ENCODE measurements around the gene YIPF1. TPM values are rescaled to one million over a fixed set of nuclear protein-coding genes. Genes with fewer than 3 reads are reported as not detected.

YIPF1 gene
- total RNA-seq = 10 to 100 TPM; 17.8 to 31.2 (median 24.4) TPM

DNA sequence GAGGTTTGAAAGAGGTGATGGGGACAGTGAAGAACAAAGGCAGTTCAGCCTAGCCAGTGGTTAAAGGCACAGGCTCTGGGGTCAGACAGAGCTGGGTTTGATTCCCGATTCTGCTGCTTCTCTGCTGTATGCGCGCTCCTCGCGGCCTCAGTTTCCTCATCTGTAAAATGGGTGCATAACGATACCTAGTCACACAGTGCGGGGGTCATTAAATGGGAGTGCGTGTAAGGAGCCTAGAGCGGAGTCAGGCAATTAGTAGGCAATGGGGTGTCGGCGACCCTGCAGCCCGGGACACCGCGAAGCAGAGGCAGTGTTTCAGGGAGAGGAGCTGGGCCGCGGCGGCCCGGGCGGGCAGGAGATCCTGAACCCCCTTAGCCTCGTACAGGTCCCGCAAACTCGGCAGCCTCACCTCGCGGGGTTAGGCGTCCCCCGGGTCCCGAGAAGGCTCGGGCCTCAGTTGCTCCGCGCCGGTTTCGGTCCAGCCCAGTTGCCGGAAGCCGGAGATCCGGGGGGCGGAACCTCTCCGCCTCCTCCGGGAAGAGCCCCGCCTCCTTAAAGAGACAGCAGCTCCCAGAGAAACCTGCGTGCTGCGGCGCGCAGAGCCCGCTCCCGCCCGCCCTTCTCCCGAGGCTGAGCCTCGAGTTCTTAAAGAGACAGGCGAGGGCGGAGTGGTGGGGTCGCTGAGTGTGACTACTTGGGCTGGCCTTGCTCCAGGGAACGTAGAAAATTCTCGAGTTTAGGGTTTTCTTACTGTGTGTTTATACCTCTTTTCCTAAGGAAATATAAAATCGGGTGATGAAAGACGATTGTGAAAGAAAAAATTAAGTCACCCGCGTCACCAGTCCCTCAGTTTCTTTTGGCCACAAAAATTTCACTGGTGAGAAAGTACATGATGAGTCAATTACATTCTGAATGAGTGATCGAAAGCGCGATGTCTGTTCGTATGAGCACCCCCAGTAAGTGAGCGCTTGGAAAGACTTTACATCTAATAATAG, at the start of gene YIPF1:
Gene YIPF1 (minus strand): TSS at position 494 of the 995 bp plus-strand sequence. CDS start 860 bp downstream, outside the sequence.
- H3K4me3 ChIP-seq = peak within 1 kb of the TSS; percentile 76 to 89 (median 85)
- no peaks in the 10 kb centered on the region for H3K9me3 ChIP-seq
- H3K4me1 ChIP-seq = peaks cover 0 to 29% (median 6%) of the 10 kb centered on the region in 4 donors
- H3K27ac ChIP-seq = peak within 1 kb of the TSS; percentile 53 to 85 (median 73)
- H3K36me3 ChIP-seq = peaks cover 0 to 31% (median 0%) of the 10 kb centered on the region in 3 donors
- 3% methylated on average over 47 to 62 of the region's 62 CpGs for WGBS, 2 donors
- H3K27me3 ChIP-seq = no peaks in the 10 kb centered on the region
- peak; percentile 79 to 81 for DNase-seq (ENCODE audit: low spot score in 2 of 2)
- TF ChIP-seq, protein P1, sequence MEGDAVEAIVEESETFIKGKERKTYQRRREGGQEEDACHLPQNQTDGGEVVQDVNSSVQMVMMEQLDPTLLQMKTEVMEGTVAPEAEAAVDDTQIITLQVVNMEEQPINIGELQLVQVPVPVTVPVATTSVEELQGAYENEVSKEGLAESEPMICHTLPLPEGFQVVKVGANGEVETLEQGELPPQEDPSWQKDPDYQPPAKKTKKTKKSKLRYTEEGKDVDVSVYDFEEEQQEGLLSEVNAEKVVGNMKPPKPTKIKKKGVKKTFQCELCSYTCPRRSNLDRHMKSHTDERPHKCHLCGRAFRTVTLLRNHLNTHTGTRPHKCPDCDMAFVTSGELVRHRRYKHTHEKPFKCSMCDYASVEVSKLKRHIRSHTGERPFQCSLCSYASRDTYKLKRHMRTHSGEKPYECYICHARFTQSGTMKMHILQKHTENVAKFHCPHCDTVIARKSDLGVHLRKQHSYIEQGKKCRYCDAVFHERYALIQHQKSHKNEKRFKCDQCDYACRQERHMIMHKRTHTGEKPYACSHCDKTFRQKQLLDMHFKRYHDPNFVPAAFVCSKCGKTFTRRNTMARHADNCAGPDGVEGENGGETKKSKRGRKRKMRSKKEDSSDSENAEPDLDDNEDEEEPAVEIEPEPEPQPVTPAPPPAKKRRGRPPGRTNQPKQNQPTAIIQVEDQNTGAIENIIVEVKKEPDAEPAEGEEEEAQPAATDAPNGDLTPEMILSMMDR (IDR thresholded peaks at IDR 0.05) = no peak
- TF ChIP-seq POLR2A (IDR thresholded peaks at IDR 0.05) (peak in 1 of 2 donors; percentile 30), EP300 (IDR thresholded peaks at IDR 0.05) (peak; percentile 67 to 76)

GRCh38 chr1:53938136-53938830, 48.7 kb upstream of the YIPF1 start:
- no peak overlapping the region for H3K27ac ChIP-seq
- TF ChIP-seq EP300 (IDR thresholded peaks at IDR 0.05) (no peak), POLR2A (IDR thresholded peaks at IDR 0.05) (no peak)
- TF ChIP-seq, protein P1 (IDR thresholded peaks at IDR 0.05) = no peak
- 87 to 93% methylated on average over 4 of the region's 4 CpGs for WGBS, 2 donors

GRCh38 chr1:53936430-53936829, 46.8 kb upstream of the YIPF1 start:
- Histone ChIP-seq H3K4me1 (peaks cover 0 to 13% (median 0%) of the 10 kb centered on the region in 4 donors), H3K27me3 (no peaks in the 10 kb centered on the region), H3K36me3 (peaks cover 0 to 25% (median 0%) of the 10 kb centered on the region in 3 donors), H3K27ac (no peak overlapping the region), H3K9me3 (peaks cover 0 to 13% (median 0%) of the 10 kb centered on the region in 4 donors), H3K4me3 (no peak overlapping the region)
- 94 to 95% methylated on average over 1 of the region's 1 CpG for WGBS, 2 donors
- DNase-seq (ENCODE audit: low spot score in 2 of 2) = no peak
- TF ChIP-seq POLR2A (IDR thresholded peaks at IDR 0.05) (no peak), EP300 (IDR thresholded peaks at IDR 0.05) (no peak)
- TF ChIP-seq, protein P1 (IDR thresholded peaks at IDR 0.05) = no peak

More at GRCh38 chr1:53938136-53938830, 48.7 kb upstream of the YIPF1 start:
- Histone ChIP-seq H3K9me3 (peaks cover 0 to 9% (median 0%) of the 10 kb centered on the region in 4 donors), H3K36me3 (peaks cover 0 to 13% (median 0%) of the 10 kb centered on the region in 3 donors), H3K4me1 (peaks cover 0 to 15% (median 0%) of the 10 kb centered on the region in 4 donors), H3K27me3 (no peaks in the 10 kb centered on the region), H3K4me3 (no peak overlapping the region)
- DNase-seq (ENCODE audit: low spot score in 2 of 2) = no peak

DNA sequence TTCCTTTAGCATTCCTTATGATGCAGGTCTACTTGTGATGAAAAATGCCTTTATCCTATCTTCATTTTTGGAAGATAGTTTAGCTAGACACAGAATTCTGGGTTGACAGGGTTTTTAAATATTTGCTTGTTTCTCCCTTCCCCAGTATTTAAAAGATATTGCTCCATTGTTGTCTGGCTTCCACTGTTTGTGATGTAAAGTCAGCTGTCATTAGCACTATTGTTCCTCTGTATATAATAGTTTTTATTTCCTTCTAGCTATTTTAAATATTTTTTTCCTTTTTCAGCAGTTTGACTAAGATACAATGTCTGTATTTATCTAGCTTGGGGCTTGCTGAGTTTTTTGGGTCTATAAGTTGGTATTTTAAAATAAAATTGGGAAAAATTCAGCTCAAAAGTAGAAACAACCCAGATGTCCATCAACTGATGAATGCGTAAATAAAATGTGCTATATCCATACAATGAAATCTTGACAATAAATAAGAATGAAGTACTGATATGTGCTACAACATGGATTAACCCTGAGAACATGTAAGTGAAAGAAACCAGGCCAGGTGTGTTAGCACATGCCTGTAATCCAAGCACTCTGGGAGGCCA, 44.7 kb upstream of the YIPF1 start:
- peaks cover 0 to 13% (median 0%) of the 10 kb centered on the region in 4 donors for H3K9me3 ChIP-seq
- TF ChIP-seq EP300 (IDR thresholded peaks at IDR 0.05) (no peak), POLR2A (IDR thresholded peaks at IDR 0.05) (no peak)
- TF ChIP-seq, protein P1 (IDR thresholded peaks at IDR 0.05) = no peak
- no peak overlapping the region for H3K27ac ChIP-seq
- no peak for DNase-seq (ENCODE audit: low spot score in 2 of 2)
- H3K4me3 ChIP-seq = no peak overlapping the region
- 98 to 100% methylated on average over 1 of the region's 1 CpG for WGBS, 2 donors
- no peaks in the 10 kb centered on the region for H3K27me3 ChIP-seq
- peaks cover 0 to 32% (median 0%) of the 10 kb centered on the region in 3 donors for H3K36me3 ChIP-seq
- no peaks in the 10 kb centered on the region for H3K4me1 ChIP-seq

Measured in tibial nerve (tissue), 4 donors.